Left ventricle myocardium superior (tissue), 1 donor: ENCODE measurements around the gene AQP1. TPM values are rescaled to one million over a fixed set of nuclear protein-coding genes. Genes with fewer than 3 reads are reported as not detected.

Experiments
- ATAC-seq: fragments of 200-7000 bp; cut with Tn5 transposase; one replicate; pipeline ENCODE4 v1.9.1; 2020; ENCODE audit warnings: mild to moderate bottlenecking, moderate library complexity
- DNase-seq: peaks from one replicate; pipeline ENCODE4 v3.0.0-alpha.2; 2020
- intact Hi-C: fragments of 100-400 bp; cut with micrococcal nuclease; formaldehyde crosslinking; loops from one replicate; pipeline ENCODE4 v1.11.0; 2022
- total RNA-seq: library from RNA; stranded (reverse); fragmentation: NEBNext Ultra II Directional; extraction: Animal tissue kit (Norgen Biotek cat#: 25700); gene quantifications from one replicate; pipeline ENCODE4 v1.2.1, GENCODE V29; 2021
- donor health status: DM: no; HTN: yes; CAD: no; lungs with severe emphysema.

The AQP1 gene
- total RNA-seq, 1 donor from 2014 or later, result 323 TPM

- ATAC-seq, result no peak
- DNase-seq, result peak; percentile 26
- intact Hi-C loops, result no loop called here
These were observed 4.1 kb downstream of the AQP1 start for GRCh38 chr7:30915751-30916150.

GRCh38 chr7:30916255-30916654 lies 4.6 kb downstream of the AQP1 start:
- intact Hi-C loops, result no loop called here
- ATAC-seq, result no peak
- peak; percentile 24 for DNase-seq

- ATAC-seq, result no peak
- intact Hi-C loops, result no loop called here
- peak; percentile 12 for DNase-seq
These were observed 5.1 kb downstream of the AQP1 start for GRCh38 chr7:30916767-30917166.

GRCh38 chr7:30917216-30917893 lies 5.7 kb downstream of the AQP1 start:
- ATAC-seq, result no peak
- peak; percentile 8 for DNase-seq
- intact Hi-C loops, result no loop called here

- DNase-seq (peak; percentile 32), ATAC-seq (peak; percentile 3)
- intact Hi-C loops, result no loop called here
These were observed 7.0 kb downstream of the AQP1 start for GRCh38 chr7:30918676-30919075.

GRCh38 chr7:30920021-30920583 lies 8.4 kb downstream of the AQP1 start:
- intact Hi-C loops, result no loop called here
- DNase-seq, result peak; percentile 33
- ATAC-seq, result peak; percentile 10

GRCh38 chr7:30920584-30921539 lies 9.2 kb downstream of the AQP1 start:
- peak; percentile 74 for DNase-seq
- intact Hi-C loops, result no loop called here
- peak; percentile 87 for ATAC-seq

GRCh38 chr7:30921540-30922401 lies 10.1 kb downstream of the AQP1 start:
- ATAC-seq (peak; percentile 0), DNase-seq (peak; percentile 32)
- intact Hi-C loops, result no loop called here

- ATAC-seq, result no peak
- peak; percentile 29 for DNase-seq
- intact Hi-C loops, result no loop called here
These were observed 10.9 kb downstream of the AQP1 start for GRCh38 chr7:30922596-30922995.

- DNase-seq (peak; percentile 20), ATAC-seq (no peak)
These were observed 11.5 kb downstream of the AQP1 start for GRCh38 chr7:30923009-30923773.

GRCh38 chr7:30923774-30924413 lies 12.2 kb downstream of the AQP1 start:
- intact Hi-C loops, result no loop called here
- DNase-seq, result no peak
- ATAC-seq, result no peak

More at GRCh38 chr7:30923009-30923773, 11.5 kb downstream of the AQP1 start:
- intact Hi-C loops, result no loop called here

- no peak for DNase-seq
- intact Hi-C loops, result no loop called here
These were observed 13.0 kb downstream of the AQP1 start for GRCh38 chr7:30924624-30925023.

GRCh38 chr7:30925117-30925516 lies 13.5 kb downstream of the AQP1 start:
- ATAC-seq (no peak), DNase-seq (no peak)
- intact Hi-C loops, result no loop called here

More at GRCh38 chr7:30924624-30925023, 13.0 kb downstream of the AQP1 start:
- no peak for ATAC-seq

- ATAC-seq (no peak), DNase-seq (peak; percentile 16)
- intact Hi-C loops, result no loop called here
These were observed 14.3 kb downstream of the AQP1 start for GRCh38 chr7:30925913-30926312.

- no peak for DNase-seq
- intact Hi-C loops, result no loop called here
- no peak for ATAC-seq
These were observed 14.7 kb downstream of the AQP1 start for GRCh38 chr7:30926313-30926712.

GRCh38 chr7:30927040-30927439 lies 15.4 kb downstream of the AQP1 start:
- no peak for DNase-seq
- no peak for ATAC-seq
- intact Hi-C loops, result no loop called here

- intact Hi-C loops, result no loop called here
- ATAC-seq, result no peak
- DNase-seq, result no peak
These were observed 15.9 kb downstream of the AQP1 start for GRCh38 chr7:30927559-30927958.
